Measurements from ENCODE around the gene CNN3.

Gene CNN3

DNA sequence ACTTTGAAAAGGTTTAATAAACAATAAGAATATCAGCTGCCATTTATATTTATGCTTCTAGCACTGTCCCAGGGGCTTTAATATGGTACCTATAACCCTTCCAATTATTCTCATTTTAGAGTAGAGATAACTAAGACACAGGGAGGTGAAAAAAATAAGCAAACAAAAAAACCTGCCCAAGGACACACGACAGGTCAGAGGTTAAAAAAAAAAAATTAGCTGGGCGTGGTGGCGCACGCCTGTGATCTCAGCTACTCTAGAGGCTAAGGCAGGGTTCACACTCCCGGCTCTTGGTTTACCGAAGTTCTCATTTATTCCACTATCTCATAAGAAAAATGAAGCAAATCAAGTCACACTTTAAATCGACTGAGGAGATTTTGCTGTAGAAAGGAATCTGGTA, 34.7 kb upstream of the CNN3 start:
- H3K4me3 ChIP-seq (ENCODE audit: low read length), result no peak overlapping the region
- no peaks in the 10 kb centered on the region for H3K4me1 ChIP-seq (ENCODE audit: insufficient read depth, low read length)

DNA sequence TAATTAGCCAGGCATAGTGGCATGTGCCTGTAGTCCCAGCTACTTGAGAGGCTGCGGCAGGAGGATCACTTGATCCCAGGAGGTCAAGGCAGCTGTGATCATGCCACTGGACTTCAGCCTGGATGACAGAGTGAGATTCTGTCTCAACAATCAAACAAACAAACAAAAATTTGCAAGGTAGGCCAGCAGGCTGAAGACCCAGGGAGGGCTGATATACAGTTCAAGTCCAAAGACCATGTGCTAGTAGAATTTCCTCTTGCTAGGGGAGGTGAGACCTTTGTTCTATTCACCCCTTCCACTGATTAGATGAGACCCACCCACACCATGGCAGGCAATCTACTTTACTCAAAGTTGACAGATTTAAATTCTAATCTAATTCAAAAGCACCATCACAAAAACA, 31.2 kb upstream of the CNN3 start:
- 98% methylated on average over 1 of the region's 1 CpG for WGBS
- Histone ChIP-seq H3K4me3 (ENCODE audit: low read length) (no peak overlapping the region), H3K4me1 (ENCODE audit: insufficient read depth, low read length) (peaks cover 16% of the 10 kb centered on the region), H3K9me3 (ENCODE audit: insufficient read depth, low read depth, low read length) (0 out of 2 replicates have a peak, but pooled peaks cover under 1% of the 10 kb centered on the region), H3K27ac (ENCODE audit: low read depth, low read length) (no peak overlapping the region), H3K9ac (ENCODE audit: low read depth, low read length) (no peak overlapping the region), H3K36me3 (ENCODE audit: insufficient read depth, low read length) (no peaks in the 10 kb centered on the region), H3K27me3 (ENCODE audit: insufficient read depth, low read length) (no peaks in the 10 kb centered on the region)

More for the DNA sequence above, 34.7 kb upstream of the CNN3 start:
- no peaks in the 10 kb centered on the region for H3K27me3 ChIP-seq (ENCODE audit: insufficient read depth, low read length)
- H3K9ac ChIP-seq (ENCODE audit: low read depth, low read length), result no peak overlapping the region
- H3K9me3 ChIP-seq (ENCODE audit: insufficient read depth, low read depth, low read length), result no peaks in the 10 kb centered on the region
- H3K27ac ChIP-seq (ENCODE audit: low read depth, low read length), result no peak overlapping the region
- H3K36me3 ChIP-seq (ENCODE audit: insufficient read depth, low read length), result no peaks in the 10 kb centered on the region
- 89% methylated on average over 7 of the region's 7 CpGs for WGBS

GRCh38 chr1:94955767-94956632, 29.1 kb upstream of the CNN3 start:
- Histone ChIP-seq H3K4me3 (ENCODE audit: low read length) (no peak overlapping the region), H3K9ac (ENCODE audit: low read depth, low read length) (no peak overlapping the region), H3K27ac (ENCODE audit: low read depth, low read length) (no peak overlapping the region), H3K36me3 (ENCODE audit: insufficient read depth, low read length) (no peaks in the 10 kb centered on the region), H3K4me1 (ENCODE audit: insufficient read depth, low read length) (peaks cover 16% of the 10 kb centered on the region), H3K27me3 (ENCODE audit: insufficient read depth, low read length) (no peaks in the 10 kb centered on the region), H3K9me3 (ENCODE audit: insufficient read depth, low read depth, low read length) (0 out of 2 replicates have a peak, but pooled peaks cover 2% of the 10 kb centered on the region)
- WGBS, result 83% methylated on average over 6 of the region's 6 CpGs

DNA sequence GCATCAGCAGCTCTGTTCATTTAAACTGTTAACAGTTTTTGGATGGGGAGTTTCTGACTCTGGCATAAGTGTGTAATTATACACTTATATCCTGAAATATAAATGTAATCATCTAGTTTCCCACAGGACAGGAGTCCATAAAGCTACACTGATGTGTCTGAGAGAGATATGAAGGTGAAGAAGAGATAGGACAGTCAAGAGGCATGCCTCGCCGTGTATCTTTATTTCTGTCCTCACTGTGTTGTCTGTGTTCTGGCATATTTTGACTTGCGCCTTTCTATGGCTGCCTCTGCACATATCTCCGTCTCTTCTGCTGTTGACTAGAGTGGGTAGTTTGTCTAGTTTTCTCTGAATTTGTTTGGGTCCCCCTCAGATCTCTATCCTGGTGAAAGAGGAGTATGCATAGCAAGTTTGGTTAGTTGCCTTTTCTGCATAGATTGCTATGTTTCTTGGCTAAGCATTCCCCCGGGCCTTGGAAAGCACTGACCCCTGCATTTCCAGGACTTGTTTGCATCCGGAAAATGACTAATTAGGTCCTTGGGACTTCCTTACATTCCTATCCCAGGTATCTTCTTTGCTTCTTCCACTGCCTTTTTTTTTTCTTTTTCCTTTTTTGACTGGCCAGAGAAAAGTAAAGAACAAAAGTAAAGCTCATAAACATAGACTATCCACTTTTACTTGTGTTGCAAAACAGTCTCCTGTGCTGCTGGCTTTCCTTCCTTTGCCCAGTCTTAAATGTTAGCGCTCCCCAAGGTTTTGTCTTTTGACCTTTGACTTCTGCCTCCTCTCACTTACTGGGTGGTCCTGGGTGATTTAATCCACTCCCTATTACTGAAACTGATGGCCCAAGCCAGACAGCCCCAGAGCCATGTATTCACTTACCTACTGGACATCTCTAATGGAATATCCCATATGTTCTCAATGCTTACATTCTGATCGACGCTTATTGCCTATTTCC, 27.6 kb upstream of the CNN3 start:
- Histone ChIP-seq H3K36me3 (ENCODE audit: insufficient read depth, low read length) (no peaks in the 10 kb centered on the region), H3K9me3 (ENCODE audit: insufficient read depth, low read depth, low read length) (0 out of 2 replicates have a peak, but pooled peaks cover 2% of the 10 kb centered on the region), H3K27ac (ENCODE audit: low read depth, low read length) (no peak overlapping the region; the same call in 1 of the 2 replicates), H3K27me3 (ENCODE audit: insufficient read depth, low read length) (no peaks in the 10 kb centered on the region), H3K9ac (ENCODE audit: low read depth, low read length) (no peak overlapping the region), H3K4me1 (ENCODE audit: insufficient read depth, low read length) (peaks cover 16% of the 10 kb centered on the region), H3K4me3 (ENCODE audit: low read length) (no peak overlapping the region)
- 75% methylated on average over 9 of the region's 9 CpGs for whole genome bisulfite sequencing

- Histone ChIP-seq H3K27me3 (ENCODE audit: insufficient read depth, low read length) (no peaks in the 10 kb centered on the region), H3K4me3 (ENCODE audit: low read length) (no peak overlapping the region), H3K27ac (ENCODE audit: low read depth, low read length) (no peak overlapping the region), H3K4me1 (ENCODE audit: insufficient read depth, low read length) (peaks cover 16% of the 10 kb centered on the region), H3K36me3 (ENCODE audit: insufficient read depth, low read length) (no peaks in the 10 kb centered on the region), H3K9ac (ENCODE audit: low read depth, low read length) (no peak overlapping the region), H3K9me3 (ENCODE audit: insufficient read depth, low read depth, low read length) (0 out of 2 replicates have a peak, but pooled peaks cover 2% of the 10 kb centered on the region)
- WGBS, result 85% methylated on average over 6 of the region's 6 CpGs
Observed at GRCh38 chr1:94953746-94954145, 26.8 kb upstream of the CNN3 start.

DNA sequence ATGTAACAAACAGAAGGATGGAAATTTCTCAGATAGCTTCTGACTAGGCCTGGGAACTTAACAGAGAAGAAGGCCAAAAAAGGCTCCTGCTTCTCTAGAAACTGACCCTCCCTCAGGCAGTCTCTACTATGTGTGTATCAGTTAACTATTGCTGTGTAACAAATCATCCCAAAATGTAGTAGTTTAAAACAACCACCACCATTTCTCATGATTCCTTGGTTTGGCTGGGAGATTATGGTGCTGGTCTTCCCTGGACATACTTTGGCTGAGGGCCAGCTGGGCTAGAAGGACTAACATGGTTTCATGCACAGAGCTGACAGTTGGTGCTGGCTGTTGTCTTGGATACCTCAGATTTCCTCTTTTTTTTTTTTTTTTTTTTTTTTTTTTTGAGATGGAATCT, 26.2 kb upstream of the CNN3 start:
- Histone ChIP-seq H3K27me3 (ENCODE audit: insufficient read depth, low read length) (no peaks in the 10 kb centered on the region), H3K36me3 (ENCODE audit: insufficient read depth, low read length) (no peaks in the 10 kb centered on the region), H3K27ac (ENCODE audit: low read depth, low read length) (no peak overlapping the region), H3K4me1 (ENCODE audit: insufficient read depth, low read length) (peaks cover 16% of the 10 kb centered on the region), H3K4me3 (ENCODE audit: low read length) (no peak overlapping the region), H3K9ac (ENCODE audit: low read depth, low read length) (no peak overlapping the region), H3K9me3 (ENCODE audit: insufficient read depth, low read depth, low read length) (0 out of 2 replicates have a peak, but pooled peaks cover 2% of the 10 kb centered on the region)

DNA sequence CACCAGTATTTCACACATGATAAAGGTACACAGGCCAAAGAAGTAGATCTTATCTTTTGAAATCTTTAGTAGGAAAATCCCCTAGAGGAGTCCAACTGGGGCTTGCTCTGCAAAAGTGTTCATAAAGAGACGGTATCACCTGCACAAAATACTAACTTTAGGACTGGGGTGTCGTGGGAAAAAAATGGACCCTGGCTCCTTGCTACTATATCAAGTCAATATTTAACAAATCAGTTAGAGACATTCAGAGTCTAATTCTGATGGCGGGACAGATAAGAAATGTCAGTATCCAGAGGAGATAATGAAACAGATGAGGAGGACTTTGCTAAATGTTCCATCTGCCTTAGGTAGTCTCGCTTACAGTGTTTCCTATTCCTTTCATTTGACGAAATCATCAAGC, 25.6 kb upstream of the CNN3 start:
- Histone ChIP-seq H3K4me3 (ENCODE audit: low read length) (no peak overlapping the region), H3K4me1 (ENCODE audit: insufficient read depth, low read length) (peaks cover 16% of the 10 kb centered on the region), H3K9me3 (ENCODE audit: insufficient read depth, low read depth, low read length) (0 out of 2 replicates have a peak, but pooled peaks cover 2% of the 10 kb centered on the region), H3K27ac (ENCODE audit: low read depth, low read length) (no peak overlapping the region), H3K36me3 (ENCODE audit: insufficient read depth, low read length) (no peaks in the 10 kb centered on the region), H3K27me3 (ENCODE audit: insufficient read depth, low read length) (no peaks in the 10 kb centered on the region), H3K9ac (ENCODE audit: low read depth, low read length) (no peak overlapping the region)
- 93% methylated on average over 5 of the region's 5 CpGs for WGBS

DNA sequence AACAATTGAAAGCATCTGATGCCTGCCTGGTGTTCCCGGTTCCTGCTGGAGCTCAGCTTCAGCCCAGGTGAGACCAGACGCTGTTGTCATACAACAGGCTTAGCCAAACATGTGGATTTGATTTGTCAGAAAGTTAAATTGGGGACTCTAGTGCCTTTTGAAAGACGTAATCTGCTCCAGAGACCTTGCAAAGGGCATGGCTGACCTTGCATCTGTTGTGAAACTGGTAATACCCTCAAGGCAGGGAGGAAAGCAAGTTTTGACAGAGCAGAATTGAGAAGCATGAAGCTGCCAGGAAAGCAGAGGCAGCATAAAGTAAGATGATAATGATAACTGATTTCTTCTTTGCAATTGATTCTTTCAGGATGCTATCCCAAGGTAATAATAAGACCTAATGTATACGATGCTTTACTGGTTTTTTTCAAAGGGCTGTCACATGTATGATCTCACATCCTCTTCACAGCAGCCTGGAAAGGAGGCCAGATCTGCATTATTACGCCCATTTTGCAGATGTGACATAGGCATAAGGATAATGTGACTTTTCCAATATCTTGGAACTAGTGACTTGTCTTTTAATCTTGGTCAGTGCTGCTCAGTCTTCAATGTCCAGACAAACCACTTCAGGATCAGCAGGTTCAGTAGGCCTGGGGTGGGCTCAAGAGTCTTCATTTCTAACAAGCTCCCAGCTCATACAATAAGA, 24.7 kb upstream of the CNN3 start:
- Histone ChIP-seq H3K4me1 (ENCODE audit: insufficient read depth, low read length) (peaks cover 16% of the 10 kb centered on the region), H3K4me3 (ENCODE audit: low read length) (no peak overlapping the region), H3K27me3 (ENCODE audit: insufficient read depth, low read length) (no peaks in the 10 kb centered on the region), H3K9me3 (ENCODE audit: insufficient read depth, low read depth, low read length) (0 out of 2 replicates have a peak, but pooled peaks cover 2% of the 10 kb centered on the region), H3K9ac (ENCODE audit: low read depth, low read length) (no peak overlapping the region), H3K36me3 (ENCODE audit: insufficient read depth, low read length) (no peaks in the 10 kb centered on the region), H3K27ac (ENCODE audit: low read depth, low read length) (no peak overlapping the region)
- 87% methylated on average over 5 of the region's 5 CpGs for WGBS

DNA sequence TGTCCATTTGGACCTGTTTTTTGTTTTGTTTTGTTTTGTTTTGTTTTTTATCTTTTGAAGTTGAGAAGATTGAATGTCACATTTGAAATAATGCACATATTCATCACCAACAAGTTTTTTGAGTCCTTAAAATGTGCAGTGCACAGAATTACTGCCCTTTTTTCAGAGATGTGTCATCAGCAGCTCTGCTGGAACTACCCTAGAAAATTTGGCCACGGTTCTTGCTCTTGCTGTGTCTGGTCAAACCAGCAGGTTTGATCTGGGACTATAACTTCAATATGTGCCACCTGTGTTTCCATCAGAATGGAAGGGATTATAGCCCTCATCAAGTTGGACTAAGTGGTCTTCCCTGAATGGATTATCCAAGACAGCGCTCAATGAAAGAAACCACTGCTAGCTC, 24.1 kb upstream of the CNN3 start:
- H3K4me1 ChIP-seq (ENCODE audit: insufficient read depth, low read length), result peaks cover 16% of the 10 kb centered on the region
- no peak overlapping the region for H3K4me3 ChIP-seq (ENCODE audit: low read length)
- H3K9me3 ChIP-seq (ENCODE audit: insufficient read depth, low read depth, low read length), result 0 out of 2 replicates have a peak, but pooled peaks cover 2% of the 10 kb centered on the region
- WGBS, result 91% methylated on average over 2 of the region's 2 CpGs
- no peak overlapping the region for H3K9ac ChIP-seq (ENCODE audit: low read depth, low read length)
- H3K36me3 ChIP-seq (ENCODE audit: insufficient read depth, low read length), result no peaks in the 10 kb centered on the region
- no peaks in the 10 kb centered on the region for H3K27me3 ChIP-seq (ENCODE audit: insufficient read depth, low read length)
- H3K27ac ChIP-seq (ENCODE audit: low read depth, low read length), result no peak overlapping the region

- peaks cover 14% of the 10 kb centered on the region for H3K4me1 ChIP-seq (ENCODE audit: insufficient read depth, low read length)
- no peak overlapping the region for H3K4me3 ChIP-seq (ENCODE audit: low read length)
- no peak overlapping the region for H3K27ac ChIP-seq (ENCODE audit: low read depth, low read length)
- no peaks in the 10 kb centered on the region for H3K27me3 ChIP-seq (ENCODE audit: insufficient read depth, low read length)
- H3K9me3 ChIP-seq (ENCODE audit: insufficient read depth, low read depth, low read length), result 0 out of 2 replicates have a peak, but pooled peaks cover 2% of the 10 kb centered on the region
- WGBS, result 77% methylated on average over 4 of the region's 4 CpGs
- no peaks in the 10 kb centered on the region for H3K36me3 ChIP-seq (ENCODE audit: insufficient read depth, low read length)
- no peak overlapping the region for H3K9ac ChIP-seq (ENCODE audit: low read depth, low read length)
Observed at GRCh38 chr1:94949681-94950661, 23.1 kb upstream of the CNN3 start.
